GM12864 (cell line): ENCODE measurements around the gene CDK4.

Experiments
- DNase-seq: peaks from one replicate; pipeline ENCODE4 v3.0.0-alpha.2; 2011; ENCODE audit warnings: low read depth
- H3K4me3 ChIP-seq: 2 replicates; pipeline ENCODE4 v1.5.1; 2011; ENCODE audit warnings: mild to moderate bottlenecking, low read depth, low read length, control low read depth
- TF ChIP-seq, protein P1 (sequence below): IDR thresholded peaks from 2 replicates; pipeline ENCODE4 v1.5.1; 2011; ENCODE audit warnings: low read depth, mild to moderate bottlenecking, moderate library complexity, low read length, control low read depth, inconsistent platforms; ENCODE audit errors: missing control alignments

Gene CDK4

DNA sequence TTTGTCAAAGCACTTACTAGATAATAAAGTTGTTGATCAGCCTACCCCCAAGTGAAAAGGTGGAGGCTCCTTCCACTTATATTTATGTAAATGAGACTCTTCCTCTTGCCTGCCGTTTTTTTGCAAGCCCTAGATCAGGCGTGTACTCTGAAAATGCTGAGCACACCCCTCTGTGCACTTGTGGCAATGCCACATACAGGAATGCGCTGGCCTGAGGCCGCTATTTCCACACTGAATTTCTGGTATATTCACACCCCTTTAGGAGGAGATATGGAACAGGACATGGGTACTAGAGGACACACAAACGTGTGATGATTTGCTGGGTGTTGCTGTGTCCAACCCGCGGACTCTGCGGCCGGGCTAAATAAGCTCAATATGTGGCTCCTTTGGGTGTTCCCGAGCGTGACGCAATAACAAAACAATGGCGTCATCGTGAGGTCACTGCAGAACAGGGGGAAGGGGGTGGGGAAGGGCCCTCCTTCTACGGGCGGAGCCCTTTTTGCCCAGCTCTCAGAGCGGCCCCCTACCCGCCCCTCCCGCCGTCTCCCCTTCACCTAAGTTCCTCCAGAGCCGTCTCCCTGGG is 7.8 kb downstream of the CDK4 start:
- TF ChIP-seq, protein P1, sequence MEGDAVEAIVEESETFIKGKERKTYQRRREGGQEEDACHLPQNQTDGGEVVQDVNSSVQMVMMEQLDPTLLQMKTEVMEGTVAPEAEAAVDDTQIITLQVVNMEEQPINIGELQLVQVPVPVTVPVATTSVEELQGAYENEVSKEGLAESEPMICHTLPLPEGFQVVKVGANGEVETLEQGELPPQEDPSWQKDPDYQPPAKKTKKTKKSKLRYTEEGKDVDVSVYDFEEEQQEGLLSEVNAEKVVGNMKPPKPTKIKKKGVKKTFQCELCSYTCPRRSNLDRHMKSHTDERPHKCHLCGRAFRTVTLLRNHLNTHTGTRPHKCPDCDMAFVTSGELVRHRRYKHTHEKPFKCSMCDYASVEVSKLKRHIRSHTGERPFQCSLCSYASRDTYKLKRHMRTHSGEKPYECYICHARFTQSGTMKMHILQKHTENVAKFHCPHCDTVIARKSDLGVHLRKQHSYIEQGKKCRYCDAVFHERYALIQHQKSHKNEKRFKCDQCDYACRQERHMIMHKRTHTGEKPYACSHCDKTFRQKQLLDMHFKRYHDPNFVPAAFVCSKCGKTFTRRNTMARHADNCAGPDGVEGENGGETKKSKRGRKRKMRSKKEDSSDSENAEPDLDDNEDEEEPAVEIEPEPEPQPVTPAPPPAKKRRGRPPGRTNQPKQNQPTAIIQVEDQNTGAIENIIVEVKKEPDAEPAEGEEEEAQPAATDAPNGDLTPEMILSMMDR: no peak
- DNase-seq: no peak
- peak overlapping the region; percentile 84 for H3K4me3 ChIP-seq

DNA sequence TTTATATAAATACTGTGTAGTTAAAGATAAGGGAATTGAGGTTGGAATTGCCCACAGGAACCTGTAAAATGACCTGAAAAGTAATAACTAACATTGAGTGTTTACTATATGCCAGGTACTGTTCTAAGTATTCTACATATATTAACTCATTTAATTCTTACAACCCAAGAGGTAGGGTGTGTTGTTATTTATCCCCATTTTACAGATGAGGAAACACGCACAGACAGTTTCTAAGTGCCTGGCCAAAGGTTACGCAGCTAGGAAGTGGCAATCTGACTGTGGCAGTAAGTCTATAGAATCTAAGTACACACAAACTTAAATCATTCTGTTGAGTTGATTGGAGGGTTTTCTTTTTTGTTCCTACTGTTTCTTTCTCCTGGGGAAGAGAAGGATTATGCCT is 8.3 kb downstream of the CDK4 start:
- no peak for DNase-seq
- TF ChIP-seq, protein P1: no peak
- peak overlapping the region; percentile 84; the same call in 1 of the 2 replicates for H3K4me3 ChIP-seq

DNA sequence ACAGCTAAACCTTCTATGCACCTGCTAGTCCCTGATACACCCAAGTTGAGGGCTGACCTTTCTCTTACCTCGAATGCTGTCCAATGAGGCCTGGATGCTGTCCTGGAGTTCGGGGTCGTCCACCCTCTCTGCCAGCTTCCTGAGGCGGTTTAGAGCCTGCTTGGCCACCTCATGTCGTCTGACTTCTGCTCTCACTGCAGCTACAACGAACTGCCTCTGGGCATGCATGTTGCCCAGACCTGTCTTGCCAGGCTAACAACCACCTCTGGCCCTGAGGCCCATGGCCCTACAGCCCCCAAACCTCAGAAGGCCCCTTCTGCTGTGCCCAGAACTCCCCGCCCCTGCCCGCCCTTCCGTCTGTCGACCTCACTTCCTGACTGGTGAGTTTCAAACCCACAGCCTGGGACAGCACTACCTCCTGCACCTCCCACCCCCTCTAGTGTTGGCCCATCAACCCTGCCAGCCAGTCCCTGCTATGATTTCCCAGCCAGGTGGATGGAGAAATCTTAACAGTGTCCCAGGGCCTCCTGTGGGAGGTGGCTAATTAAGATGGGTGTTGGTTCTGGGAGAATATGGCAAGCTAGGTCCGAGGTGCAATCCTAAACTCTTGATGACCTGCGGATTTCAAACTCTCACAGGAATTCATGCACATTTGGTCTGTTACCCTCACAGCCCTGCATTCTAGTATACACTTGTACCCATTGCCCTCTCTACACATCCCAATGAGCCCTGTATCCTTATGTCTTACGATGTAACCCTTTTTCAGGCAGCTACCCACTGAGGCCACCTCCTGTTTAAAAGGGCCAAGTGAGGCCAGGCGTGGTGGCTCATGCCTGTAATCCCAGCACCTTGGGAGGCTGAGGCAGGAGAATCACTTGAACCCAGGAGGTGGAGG is 10.0 kb downstream of the CDK4 start:
- peak overlapping the region; percentile 62 for H3K4me3 ChIP-seq
- TF ChIP-seq, protein P1: peak; percentile 67
- DNase-seq: peak; percentile 55

DNA sequence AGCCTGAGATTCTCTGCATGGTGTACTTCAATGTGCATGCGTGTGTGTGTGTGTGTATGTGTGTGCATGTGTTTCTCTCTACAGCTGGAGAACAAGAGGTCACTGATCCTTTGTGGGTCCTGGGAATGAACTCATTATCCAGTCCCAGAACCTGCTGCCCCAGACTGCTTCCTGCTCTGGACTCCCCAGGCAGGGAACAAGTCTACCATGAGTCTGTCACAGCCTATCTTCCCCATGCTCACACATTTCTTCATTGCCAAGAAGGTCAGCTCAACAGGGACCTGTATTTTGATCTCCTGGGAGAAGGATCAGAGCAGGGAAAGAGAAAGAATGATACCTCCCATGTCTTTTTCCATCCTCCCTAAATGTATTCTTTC is 10.7 kb downstream of the CDK4 start:
- H3K4me3 ChIP-seq: peak overlapping the region; percentile 62
- TF ChIP-seq, protein P1: no peak
- DNase-seq: no peak

DNA sequence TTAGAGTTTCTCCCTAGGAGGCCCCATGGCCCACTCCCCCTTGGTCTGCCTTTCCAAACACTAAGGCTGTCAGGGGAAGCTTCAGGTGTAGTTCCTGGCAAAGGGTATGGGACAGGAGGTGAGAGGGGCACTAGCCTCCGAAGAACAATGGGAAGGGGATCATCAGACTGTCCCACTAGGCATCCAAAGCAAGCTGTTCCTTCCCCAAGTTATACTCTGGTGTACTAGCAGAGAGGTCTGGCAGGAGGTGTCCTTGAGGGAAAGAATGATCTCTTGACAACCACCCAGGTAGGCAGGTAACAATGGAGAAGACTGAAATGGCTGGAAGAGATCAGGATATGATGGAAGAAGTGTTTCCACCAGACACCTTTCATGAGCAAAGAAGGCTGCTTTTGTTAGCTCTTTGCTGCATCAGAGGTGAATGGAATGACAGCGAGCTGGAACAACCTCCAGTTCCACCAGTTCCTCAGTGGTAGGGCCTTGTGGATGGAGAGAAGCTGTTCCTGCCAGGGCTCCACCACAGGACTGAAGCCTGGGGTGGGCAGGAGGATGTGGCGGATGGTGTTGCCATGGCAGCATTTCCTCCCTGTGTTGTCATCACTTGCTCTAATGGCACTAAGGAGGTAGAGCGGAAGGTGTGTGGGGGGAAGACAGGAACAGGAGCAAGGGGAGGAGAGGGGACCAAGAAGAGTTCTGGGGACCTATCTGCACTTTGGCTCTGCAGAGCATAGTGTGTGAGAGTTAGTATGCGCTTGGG is 11.3 kb downstream of the CDK4 start:
- TF ChIP-seq, protein P1: no peak
- peak overlapping the region; percentile 62 for H3K4me3 ChIP-seq
- DNase-seq: peak; percentile 46

DNA sequence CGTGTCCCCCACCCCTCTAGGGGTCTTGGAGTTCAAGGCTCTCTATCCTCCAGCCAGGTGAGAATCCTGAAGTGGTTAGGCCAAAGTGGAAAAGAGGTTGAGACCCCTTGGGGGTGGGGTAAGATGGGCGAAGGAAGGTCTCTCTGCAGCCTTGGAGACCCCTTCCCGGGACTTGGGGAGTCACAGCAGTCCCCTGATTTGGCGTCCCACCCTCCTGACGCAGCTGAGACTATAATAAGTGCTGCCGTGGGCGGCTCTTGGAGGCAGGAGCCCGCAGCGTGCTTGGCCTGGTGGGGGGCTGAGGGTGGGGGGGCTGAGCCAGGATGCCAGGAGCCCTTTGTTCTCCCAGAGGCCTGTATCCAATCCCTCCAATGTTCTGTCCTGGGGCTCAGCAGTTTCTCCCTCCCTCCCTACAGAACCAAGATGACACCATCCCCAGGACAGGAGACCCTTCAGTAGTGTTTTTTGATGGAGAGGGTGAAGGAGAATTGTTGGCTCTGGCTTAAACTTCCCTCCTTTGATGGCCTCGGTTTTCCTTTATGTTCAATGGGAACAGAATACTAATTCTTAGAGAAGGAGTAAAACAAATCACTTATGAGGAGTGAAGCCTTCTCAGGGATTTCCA is 12.1 kb downstream of the CDK4 start:
- H3K4me3 ChIP-seq: no peak overlapping the region
- TF ChIP-seq, protein P1: no peak
- no peak for DNase-seq
